Activated CD4-positive, CD25-positive, alpha-beta regulatory T cell treated with anti-CD3 and anti-CD28 coated beads, Interleukin-2, amount 50 U/mL, for 72 hours (primary cell): ENCODE data around the gene LHFPL2.
"Not testable (repeated sequence)": the region's sequence is repeated elsewhere in the genome, so short reads cannot be mapped to it uniquely, and the experiment has no call there.

Source experiments
- DNase-seq: peaks from one replicate; pipeline ENCODE4 v3.0.0; 2021

LHFPL2 gene

DNA sequence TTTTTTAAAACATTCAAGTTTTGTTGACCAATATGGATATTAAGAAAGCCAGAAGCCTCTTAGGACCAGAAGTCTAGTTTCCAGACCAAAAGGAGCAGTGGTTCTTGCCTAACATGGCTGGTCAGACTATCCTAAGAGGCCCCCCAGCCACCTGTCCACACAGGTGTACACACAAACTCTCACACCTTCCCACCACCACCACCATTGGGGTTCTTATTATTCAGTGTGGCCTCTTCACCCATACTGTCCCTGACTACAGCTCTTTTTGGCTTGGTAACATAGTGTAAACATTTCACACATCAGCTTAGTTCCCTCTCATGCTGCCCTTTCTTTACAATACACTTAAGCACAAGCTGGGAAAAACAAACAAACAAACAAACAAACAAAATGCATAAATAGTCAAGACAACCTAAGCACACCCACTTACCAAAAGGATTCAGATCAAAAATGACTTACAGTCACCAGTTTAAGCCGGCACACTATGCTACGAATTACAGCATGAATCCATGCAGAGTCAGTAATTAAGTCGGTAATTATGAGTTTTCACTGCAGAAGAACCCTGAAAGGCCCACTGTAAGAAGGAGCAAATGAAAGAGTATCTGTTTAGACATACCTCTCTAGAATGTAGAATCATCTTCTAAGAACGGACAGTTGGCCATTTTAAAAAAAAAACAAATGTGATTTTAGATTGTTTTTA is 9.5 kb downstream of the LHFPL2 start:
- no peak for DNase-seq

DNA sequence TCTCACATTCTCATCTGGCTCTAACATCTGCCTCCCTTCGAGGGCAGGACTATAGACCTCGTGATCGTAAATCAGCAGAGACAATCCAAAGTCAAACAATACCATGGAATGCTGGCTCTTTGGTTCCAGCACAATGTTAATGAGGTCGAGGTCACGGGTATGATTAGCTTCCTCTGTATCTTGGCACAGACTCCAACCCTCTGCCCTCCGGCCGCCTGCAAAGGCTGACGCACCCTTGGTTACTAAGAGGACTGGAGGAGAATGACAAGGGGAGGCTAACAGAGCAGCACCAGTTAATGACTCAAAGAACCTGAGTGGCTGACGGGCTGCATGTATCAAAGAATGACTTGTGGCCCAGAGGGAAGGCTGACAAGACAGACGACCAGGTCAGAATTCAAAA is 10.1 kb downstream of the LHFPL2 start:
- DNase-seq, result no peak

DNA sequence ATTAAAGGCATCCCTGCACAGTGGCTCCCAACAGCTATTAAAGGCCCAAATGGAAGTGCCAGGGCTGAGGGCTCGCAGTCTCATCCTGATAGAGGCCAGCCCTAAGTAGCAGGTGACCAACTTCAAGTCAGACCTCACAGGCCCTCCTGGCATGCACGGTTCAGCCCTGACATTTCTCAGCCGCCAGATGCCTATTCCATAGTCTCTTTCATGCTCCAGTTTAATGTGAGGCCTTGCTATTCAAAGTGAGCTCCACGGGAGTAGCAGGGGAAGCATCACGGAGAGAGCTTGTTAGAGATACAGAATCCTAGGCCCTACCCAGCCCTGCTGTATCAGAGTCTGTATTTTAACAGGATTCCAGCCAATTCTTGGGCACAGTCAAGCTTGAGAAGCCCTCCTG is 11.1 kb downstream of the LHFPL2 start:
- no peak for DNase-seq

DNA sequence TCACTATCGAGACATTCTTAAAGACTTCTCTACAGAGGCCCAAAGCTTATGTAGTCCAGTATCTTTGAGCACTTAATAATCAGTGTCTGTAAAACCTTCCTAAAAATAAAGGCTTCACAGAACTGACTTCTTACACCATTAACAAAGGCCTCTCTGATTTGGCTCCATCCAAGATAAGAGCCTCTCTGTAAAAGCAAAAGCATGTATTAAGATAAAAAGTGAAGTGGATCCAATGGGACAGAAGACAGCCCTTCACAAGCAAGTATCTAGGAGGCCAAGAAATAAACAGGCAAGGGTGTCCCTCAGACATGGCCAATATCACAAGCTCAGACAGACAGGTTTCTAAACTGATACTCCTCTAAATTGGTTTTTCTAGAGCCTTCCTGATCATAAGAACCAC is 11.9 kb downstream of the LHFPL2 start:
- no peak for DNase-seq

DNA sequence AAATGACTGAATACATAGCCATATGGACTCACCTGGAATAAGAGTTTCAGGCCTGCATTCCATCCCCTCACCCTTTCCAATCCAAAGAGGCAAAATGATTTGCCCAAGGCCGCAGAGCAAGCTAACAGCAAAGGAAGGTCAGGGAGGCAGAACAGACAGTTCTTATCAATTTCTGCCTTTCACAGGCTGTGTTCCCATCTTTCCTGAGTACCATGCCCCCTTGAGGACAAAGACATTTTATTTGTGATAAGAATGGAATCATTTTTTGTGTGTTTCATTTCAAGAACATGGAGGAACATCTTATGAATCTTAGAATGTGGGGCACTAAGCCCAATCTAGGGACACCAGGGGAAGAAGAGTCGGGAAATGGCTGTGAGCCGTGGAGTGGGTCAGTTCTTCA is 13.9 kb downstream of the LHFPL2 start:
- no peak for DNase-seq

DNA sequence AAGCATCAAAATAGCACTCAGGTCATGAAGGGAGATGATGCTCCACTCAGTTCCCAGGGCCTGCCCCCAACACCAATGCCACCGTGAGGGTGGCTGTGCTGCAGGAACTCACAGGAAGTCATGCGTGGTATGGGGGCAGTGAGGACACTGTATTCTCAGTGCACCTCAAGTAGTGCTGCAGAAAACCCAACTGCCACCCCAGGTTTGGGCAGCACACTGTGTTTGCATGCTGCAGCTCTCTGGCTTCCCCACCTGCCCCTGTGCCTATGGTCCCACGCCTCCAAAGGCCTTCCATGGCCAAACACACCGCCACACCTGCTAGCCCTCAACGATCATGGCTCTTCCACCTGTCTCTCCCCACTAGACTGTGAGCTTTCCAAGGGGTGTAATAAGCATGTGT is 14.3 kb downstream of the LHFPL2 start:
- DNase-seq, result no peak

DNA sequence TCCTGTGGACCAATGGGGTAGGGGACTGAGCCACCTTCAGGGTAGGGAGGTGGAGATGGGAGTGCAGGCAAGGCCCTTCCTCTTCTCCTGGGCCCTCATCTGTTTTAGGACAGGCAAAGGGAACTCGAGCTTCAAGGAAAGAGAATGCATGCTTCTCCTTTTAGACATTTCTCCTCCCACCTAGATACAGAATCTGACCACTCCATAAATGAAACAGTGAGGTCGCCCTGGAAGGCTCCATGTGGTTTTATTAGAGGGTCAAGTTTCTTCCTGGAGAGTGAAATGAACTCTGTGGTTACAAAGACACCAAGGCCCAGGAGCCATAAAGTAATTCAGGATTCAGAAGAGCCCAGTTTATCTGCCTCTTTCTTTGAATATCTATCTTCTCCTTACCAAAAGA is 14.9 kb downstream of the LHFPL2 start:
- DNase-seq, result no peak

DNA sequence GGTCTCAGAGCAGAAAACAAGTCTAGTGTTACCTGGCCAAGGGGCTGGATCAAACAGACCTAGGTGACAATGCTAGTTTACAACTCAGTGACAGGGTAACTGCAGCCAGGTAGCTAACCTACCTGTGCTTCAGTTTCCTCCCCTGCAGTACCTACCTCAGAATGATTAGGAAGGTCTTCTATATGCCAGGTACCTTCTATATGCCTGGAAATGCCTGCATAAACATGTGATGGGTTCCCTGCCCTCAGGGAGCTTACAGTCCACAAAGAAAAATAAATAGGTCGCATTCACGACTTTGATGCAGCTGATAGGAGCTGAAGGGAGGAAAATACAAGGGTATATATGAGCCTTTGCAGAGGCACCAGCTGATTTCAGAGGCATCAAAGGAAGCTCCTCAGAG is 16.1 kb downstream of the LHFPL2 start:
- DNase-seq, result no peak

DNA sequence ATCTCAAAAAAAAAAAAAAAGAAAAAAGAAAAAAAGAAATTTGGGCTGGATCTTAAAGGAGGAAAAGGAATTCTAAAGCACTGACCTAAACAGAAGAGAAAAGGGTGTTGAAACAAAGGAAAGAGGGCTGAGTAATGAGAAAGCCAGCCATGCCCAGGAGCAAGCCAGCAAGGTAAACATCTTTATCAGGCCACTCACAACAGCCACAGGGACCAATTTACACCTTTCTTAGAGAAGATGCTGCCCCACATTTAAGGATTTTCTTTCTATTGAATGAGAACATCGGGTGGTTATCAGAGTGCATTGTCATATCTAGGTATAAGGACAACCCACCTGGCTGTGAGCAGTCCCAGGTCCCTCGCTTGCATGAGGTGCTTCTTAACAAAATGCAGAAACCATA is 16.6 kb downstream of the LHFPL2 start:
- DNase-seq, result no peak

DNA sequence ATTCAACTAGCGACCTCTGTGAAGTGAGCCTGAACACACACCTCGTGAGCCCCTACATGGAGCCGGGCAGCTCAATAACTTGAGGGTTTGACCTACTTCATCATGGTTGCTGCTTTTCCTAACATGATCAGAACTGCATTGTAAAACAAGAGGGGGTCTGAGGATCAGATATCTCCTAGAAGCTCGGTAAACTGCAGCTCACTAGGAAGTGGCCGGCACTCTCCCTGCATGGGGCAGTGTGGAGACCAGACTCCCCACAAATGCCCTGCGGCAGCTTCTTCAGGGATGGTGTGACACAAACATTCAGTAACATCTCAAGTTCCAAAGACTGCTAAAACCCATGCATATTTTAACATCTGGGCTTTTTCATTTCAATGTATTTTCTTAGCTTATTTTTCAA is 18.5 kb downstream of the LHFPL2 start:
- no peak for DNase-seq

DNA sequence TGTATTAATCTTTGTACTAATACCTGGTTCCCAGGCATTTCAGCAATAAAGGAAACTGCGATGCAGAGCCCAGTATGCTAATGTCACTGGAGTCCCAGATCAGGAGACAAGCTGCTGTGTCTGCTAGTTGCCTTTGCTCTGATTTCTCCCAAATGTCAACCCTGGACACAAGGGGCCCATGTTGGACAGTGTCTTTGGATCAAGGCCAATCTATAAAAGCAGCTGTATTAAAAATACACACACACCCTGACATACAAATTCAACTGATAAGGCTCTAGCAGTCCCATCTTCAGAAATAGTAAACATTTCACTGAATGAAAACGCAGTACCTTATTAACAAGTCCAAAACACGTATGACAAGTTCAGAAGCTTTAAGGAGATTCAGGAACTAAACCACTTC is 18.9 kb downstream of the LHFPL2 start:
- no peak for DNase-seq

DNA sequence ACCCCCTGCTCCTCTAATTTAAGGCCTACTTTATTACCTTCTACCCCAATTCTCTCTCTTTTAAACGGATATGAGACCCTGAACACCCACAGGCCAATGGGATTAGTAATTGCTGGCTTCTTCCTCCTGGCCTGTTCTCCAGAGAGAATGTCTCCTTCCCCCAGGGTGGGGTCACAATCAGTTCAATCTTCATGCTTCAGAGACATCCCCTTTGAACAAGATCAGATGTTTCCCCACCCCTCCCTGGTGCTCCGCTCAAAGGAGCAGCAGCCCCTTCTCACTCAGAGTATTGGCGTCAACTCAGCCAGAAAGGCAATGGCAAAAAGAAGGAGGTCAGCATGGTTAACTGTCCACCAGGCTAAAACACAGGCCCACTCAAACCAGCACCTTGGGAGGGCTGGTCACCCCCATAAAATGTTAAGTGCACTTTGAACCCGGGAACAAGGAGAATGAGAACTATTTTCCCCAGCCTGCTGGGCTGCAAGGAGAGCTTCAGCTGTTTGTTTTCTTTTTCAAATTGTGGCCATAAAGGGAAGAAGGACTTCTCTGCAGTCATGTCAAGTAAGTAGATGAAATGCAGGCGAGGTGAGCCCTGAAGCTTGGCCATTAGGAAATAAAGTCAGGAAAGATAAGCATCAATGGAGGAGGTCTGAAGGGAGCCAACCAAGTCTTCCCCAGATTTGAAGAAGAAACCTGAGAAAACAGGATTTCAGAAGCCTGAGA is 20.1 kb downstream of the LHFPL2 start:
- no peak for DNase-seq

DNA sequence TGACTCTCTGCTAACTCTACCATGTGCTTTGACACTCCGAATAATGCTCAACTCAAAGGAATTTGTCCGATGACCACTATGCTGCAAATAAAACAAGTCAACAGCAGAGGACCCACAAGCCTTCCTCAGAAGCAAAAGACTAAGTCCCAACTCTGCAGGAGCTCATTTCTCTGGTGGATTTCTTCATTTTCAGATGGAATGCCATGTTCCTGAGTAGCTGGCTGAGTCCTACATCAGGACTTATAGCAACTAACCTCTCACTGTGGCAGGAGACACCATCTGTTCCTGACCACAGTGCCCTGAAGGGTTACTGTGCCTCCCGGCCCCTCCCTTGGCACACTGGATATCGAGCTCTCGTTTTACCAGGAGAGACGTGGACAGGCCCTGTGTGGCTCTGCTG is 20.8 kb downstream of the LHFPL2 start:
- DNase-seq, result no peak

DNA sequence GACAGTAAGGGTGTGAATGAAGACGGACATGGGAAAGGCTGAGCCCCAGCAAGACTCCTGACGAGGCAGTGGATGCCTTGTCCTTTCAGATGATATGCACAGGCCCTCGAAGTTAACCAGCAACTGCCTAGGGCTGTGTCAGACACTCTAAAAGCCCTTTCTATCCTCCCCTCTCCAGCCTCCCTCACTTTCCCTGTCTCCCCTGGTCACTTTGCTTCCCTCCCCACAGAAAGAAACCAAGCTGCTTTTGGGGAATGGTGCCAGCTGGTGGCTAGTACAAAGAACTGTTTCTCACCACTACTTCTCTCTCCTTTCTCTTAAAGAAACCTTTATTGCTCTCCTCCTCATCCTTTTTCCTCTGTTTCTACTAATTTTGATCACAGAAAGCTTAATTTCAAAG is 21.4 kb downstream of the LHFPL2 start:
- no peak for DNase-seq

DNA sequence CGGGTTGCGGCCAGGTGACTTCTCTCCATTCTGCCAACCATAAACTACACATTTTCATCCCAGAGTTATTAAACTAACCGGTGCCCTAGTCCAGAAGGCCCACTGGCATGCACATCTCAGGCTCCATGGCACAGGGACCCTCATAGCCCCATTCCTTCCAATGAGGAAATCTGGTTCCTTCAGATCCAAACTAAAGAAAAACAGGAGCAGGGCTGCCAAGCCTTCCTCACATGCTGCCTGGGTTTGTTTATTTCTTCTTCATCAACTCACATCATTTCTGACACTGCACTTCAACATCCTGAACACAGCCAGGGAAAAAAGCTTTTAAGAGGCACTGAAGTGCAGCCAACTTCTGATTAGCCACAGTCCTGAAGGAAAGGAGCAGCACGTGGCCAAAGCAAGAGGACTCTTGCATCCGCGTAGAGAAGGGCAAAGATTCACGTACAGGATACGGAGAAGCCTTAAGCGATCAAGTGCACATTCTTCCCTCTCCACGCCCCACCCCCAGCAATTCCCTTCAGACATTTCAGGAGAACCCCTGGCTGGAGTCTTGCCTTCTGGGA is 22.5 kb downstream of the LHFPL2 start:
- no peak for DNase-seq

DNA sequence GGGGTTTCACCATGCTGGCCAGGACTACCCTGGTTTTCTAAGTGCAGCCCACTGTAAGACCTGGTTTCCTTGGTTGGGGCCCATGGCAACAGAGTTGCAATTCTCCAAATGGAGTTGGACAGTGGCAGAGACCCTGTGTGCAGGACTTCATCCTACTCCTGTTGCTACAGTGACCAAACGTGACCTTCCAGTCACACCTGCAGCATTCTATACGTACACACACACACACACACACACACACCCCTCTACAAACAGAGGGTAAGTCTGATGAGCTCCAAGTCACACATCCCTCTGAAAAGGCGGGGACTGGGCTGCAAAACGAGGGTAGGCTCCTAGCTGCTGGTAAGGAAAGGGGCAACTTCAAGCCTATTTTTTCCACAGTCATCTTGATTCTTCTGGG is 23.6 kb downstream of the LHFPL2 start:
- DNase-seq, result no peak

DNA sequence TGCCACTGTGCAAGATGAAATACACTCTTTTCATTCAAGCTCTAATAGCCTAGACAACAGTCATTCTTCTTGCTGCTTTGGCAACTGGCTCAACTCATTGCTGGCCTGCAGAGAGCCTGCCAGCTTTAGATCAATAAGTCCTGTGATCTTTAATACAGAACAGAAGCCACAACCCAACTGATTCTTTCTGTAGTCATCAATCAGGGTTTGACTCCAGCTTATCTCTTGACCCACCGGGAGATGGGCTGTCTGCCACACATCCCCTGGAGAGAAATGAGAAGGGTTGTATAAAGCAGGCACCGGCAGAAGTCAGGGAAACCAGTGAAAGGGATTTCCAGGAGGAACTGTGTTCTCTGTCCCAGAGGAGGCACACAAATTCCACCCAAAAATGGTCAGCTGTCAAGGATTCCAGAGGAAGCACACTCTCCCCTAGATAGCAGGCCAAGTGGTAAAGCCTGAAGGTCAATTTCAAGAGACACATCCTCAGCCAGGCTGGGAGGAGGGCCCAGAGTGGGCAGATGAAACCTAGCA is 24.5 kb downstream of the LHFPL2 start:
- DNase-seq, result no peak

DNA sequence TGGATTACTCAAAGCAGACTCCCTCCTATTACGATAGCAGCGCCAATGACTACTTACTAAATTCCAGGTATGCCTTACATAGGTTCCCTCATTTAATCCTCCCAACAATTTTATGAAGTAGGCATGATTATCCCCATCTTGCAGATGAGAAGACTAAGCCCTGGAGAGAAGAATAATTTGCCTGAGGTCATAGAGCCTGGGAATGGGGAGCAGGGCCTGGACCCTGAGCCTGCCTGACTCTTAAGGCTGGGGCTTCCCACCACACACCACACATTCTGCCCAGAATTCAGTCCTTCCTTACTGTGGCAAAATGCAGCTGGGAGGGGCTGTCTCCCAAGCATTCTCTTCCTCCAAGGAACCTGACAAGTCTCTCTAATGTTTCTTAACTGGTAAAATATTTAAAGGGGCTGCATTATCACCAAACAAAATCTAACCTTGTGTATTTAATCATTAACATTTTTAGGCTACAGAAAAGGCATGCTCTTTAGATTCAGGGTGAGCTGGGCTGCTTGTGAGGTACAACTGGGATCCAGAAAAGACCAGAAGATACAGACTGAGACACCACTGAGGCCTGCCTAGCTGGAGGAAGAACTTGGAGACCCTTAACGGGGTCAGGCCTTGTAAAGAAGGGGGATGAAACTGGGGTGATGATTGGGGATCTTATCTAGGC is 26.1 kb downstream of the LHFPL2 start:
- DNase-seq, result no peak

DNA sequence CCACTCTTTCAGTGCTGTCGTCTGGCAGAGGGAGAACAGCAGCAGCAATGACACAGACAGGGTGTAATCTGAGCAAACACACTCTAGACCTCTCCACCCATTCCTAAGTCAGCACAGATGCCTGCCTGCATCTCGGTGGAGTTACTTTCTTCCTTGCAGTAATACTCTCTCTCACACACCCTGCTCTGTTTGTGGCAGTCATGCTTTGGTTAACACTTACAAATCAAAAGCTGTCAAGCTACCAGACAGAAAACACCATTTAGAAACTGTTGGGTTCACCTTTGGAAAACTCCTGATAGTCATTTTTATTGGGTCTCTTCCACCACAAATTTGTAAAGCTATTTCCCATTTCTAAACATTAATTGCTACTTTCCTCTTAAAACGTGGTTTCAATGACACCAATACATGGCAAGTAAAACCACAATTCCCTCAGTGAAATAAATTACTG is 27.3 kb downstream of the LHFPL2 start:
- DNase-seq, result no peak

DNA sequence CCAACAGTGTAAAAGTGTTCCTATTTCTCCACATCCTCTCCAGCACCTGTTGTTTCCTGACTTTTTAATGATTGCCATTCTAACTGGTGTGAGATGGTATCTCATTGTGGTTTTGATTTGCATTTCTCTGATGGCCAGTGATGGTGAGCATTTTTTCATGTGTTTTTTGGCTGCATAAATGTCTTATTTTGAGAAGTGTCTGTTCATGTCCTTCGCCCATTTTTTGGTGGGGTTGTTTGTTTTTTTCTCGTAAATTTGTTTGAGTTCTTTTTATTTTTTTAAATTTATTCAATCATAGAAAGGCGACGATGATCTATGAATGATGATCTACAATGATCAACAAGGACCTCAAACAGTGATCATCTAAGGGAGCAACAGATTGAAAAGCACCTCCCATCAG is 28.5 kb downstream of the LHFPL2 start:
- not testable (repeated sequence) for DNase-seq

DNA sequence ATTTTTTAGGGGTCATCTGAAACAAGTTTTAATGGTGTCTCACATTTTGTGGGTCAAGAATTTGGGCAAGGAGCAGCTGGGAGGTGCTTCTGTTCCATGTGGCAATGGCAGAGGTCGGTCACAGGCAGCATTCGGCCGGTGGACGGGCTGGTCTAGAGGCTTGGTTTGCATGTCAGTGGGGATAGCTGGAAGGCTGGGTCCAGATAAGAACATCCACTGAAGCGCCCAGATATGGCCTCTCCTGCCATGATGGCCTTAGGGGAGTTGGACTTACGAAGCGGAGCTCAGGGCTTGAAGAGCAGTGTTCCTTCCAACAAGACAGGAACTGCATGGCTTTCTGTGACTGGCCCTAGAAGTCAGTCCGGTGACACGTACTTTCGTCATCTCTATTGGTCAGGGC is 30.3 kb downstream of the LHFPL2 start:
- no peak for DNase-seq

DNA sequence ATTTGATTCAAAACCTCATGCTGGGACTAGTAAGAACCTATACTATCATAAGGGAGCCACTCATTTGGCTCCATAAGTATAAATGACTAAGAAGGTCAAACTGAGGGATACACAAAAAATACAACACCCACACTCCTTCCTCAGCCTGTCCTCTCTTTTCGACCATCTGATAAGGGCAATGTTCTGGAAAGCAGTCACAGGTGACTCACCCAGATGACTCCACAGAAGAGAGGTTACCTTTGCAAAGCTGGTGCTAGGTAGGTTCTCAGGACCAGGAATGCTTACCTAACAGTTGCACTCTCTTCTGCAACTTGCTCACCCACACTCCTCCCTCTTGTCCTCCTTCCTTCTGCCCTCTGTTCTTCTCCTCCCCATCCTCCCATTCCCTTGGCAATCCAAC is 32.9 kb downstream of the LHFPL2 start:
- no peak for DNase-seq

DNA sequence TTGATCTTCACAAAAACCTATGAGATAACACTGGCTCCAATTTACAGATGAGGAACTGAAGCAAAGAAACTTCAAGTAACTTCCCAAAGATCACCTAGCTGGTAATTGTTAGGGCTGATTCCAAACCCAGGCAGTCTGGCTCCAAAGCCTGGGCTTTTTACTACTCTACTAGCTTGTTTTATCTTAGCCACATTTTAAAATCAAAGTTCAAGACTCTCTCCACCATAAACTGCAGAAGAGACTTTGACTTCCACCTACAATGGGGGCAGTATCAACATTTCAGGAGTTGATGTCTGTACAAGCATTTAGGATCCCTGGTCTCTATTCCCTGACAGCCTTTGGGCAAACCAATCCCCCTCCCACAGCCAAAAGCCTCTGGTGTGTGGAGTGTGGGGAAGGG is 33.8 kb downstream of the LHFPL2 start:
- no peak for DNase-seq

DNA sequence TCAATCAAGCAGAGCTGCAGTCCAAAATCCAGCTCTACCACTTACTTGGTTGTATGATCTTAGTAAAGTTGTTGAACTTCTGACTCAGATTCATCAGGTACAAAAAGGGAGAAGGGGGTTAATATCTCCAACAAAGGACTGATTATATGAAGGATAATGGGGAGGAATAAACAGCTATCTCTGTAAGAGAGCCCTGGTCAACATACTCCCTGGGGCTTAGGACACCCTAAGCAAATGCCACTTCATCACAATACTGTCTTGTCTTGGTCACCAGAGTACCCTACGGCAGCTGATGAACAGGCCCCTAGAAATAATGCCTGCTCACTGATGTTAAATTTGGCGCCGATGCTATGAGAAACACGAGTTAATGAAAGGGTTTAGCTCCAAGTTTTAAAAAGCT is 34.8 kb downstream of the LHFPL2 start:
- DNase-seq, result no peak
